CD4-positive, alpha-beta memory T cell (primary cell): ENCODE measurements around the gene MBD3L3. TPM values are rescaled to one million over a fixed set of nuclear protein-coding genes. Genes with fewer than 3 reads are reported as not detected.

Experiments
- CTCF ChIA-PET: fragments of 350-600 bp; sonication (Branson Sonifier 250); formaldehyde crosslinking; loops from one replicate; lab custom pipeline; 2021; ENCODE audit warnings: inconsistent platforms; ENCODE audit not compliant: partially characterized antibody; lab: Charles Lee
- POLR2A ChIA-PET: fragments of 350-600 bp; sonication (Branson Sonifier 250); formaldehyde crosslinking; loops from one replicate; lab custom pipeline; 2021; ENCODE audit not compliant: partially characterized antibody; lab: Charles Lee
- DNase-seq, 5 donors: peaks; one replicate each; pipeline versions ENCODE4 v3.0.0 to v3.0.0-alpha.2; 2020 to 2022; ENCODE audit warnings: mixed read lengths in 1 of 5
- H3K27ac ChIP-seq: one replicate; pipeline ENCODE4 v1.7.0; 2013; ENCODE audit warnings: low read depth, low read length
- H3K27me3 ChIP-seq: 2 replicates; pipeline ENCODE4 v1.7.0; 2013; ENCODE audit warnings: mild to moderate bottlenecking, low read length, moderate library complexity; ENCODE audit not compliant: insufficient read depth
- H3K36me3 ChIP-seq: 2 replicates; pipeline ENCODE4 v1.7.0; 2013; ENCODE audit warnings: mild to moderate bottlenecking, low read length, moderate library complexity; ENCODE audit not compliant: insufficient read depth
- H3K4me1 ChIP-seq: 2 replicates; pipeline ENCODE4 v1.7.0; 2013; ENCODE audit warnings: mild to moderate bottlenecking, low read length, moderate library complexity; ENCODE audit not compliant: insufficient read depth
- H3K4me3 ChIP-seq, 2 donors: one replicate each; pipeline ENCODE4 v1.7.0; 2013; ENCODE audit warnings: low read length in 2 of 2, mild to moderate bottlenecking in 1 of 2
- H3K9me3 ChIP-seq, 2 donors: one replicate each; pipeline ENCODE4 v1.7.0; 2013; ENCODE audit warnings: low read length in 2 of 2, control low read depth in 1 of 2; ENCODE audit not compliant: control insufficient read depth in 1 of 2
- H3K27ac Mint-ChIP-seq, 7 donors: one replicate each; pipeline ENCODE4 v1.8.0; 2020 to 2021; ENCODE audit warnings: mixed read lengths in 7 of 7, mild to moderate bottlenecking in 6 of 7, inconsistent platforms in 3 of 7, moderate library complexity in 3 of 7
- H3K27me3 Mint-ChIP-seq, 2 donors: one replicate each; pipeline ENCODE4 v1.8.0; 2020 to 2021; ENCODE audit warnings: mixed read lengths in 2 of 2
- H3K36me3 Mint-ChIP-seq, 2 donors: one replicate each; pipeline ENCODE4 v1.8.0; 2020 to 2021; ENCODE audit warnings: mixed read lengths in 2 of 2, inconsistent platforms in 1 of 2, mild to moderate bottlenecking in 1 of 2
- H3K4me1 Mint-ChIP-seq, 4 donors: one replicate each; pipeline ENCODE4 v1.8.0; 2020 to 2021; ENCODE audit warnings: mixed read lengths in 4 of 4, mild to moderate bottlenecking in 1 of 4
- H3K4me3 Mint-ChIP-seq, 8 donors: one replicate each; pipeline ENCODE4 v1.8.0; 2020 to 2021; ENCODE audit warnings: mixed read lengths in 8 of 8, mild to moderate bottlenecking in 7 of 8, moderate library complexity in 6 of 8, inconsistent platforms in 3 of 8
- H3K9me3 Mint-ChIP-seq, 8 donors: one replicate each; pipeline ENCODE4 v1.8.0; 2020 to 2021; ENCODE audit warnings: mixed read lengths in 8 of 8, mild to moderate bottlenecking in 5 of 8, inconsistent platforms in 3 of 8, moderate library complexity in 1 of 8
- intact Hi-C: fragments of 100-400 bp; cut with micrococcal nuclease; formaldehyde crosslinking; loops from one replicate; pipeline ENCODE4 v1.15.1; 2023
- polyA plus RNA-seq, 2 donors: library from polyadenylated mRNA; unstranded; fragments of 300-500 nt; fragmentation: Illumina TruSeq; gene quantifications; one replicate each; pipeline ENCODE4 v1.2.3, GENCODE V29; 2021
- total RNA-seq, 2 experiments: library from RNA; stranded (reverse); gene quantifications; one replicate each; pipeline ENCODE4 v1.2.3, GENCODE V29; 2021

MBD3L3 gene
- total and polyA plus RNA-seq, 4 experiments from 2014 or later, result not detected

- CTCF ChIA-PET, result interaction anchor here (0.5 to 1.6 kb wide), 6 partner anchors 29 to 702 kb away, joined by 3 to 5 read pairs (median 4); partner anchors contain the start of gene ZNF557
- peaks cover 16 to 18% of the 10 kb centered on the region in 2 donors for H3K36me3 Mint-ChIP-seq
Observed at GRCh38 chr19:7098701-7099596, 40.5 kb upstream of the MBD3L3 start.

GRCh38 chr19:7098096-7098495 is 39.6 kb upstream of the MBD3L3 start:
- peak overlapping the region in 1 of 2 donors; percentile 86 for H3K4me3 ChIP-seq
- H3K27ac ChIP-seq, result peak overlapping the region; percentile 86
- ChIA-PET CTCF (no interaction called here), POLR2A (interaction anchor here (0.6 to 0.8 kb wide), 2 partner anchors 28 to 484 kb away, joined by 3 read pairs; no protein-coding TSS in a partner anchor)
- H3K36me3 ChIP-seq, result no peaks in the 10 kb centered on the region
- intact Hi-C loops, result no loop called here
- no peaks in the 10 kb centered on the region for H3K27me3 ChIP-seq
- H3K27ac Mint-ChIP-seq, result peak overlapping the region; percentile 32 to 98 (median 94)
- peaks cover 0 to 43% (median 30%) of the 10 kb centered on the region in 8 donors for H3K9me3 Mint-ChIP-seq
- H3K9me3 ChIP-seq, result peaks cover 0 to 9% of the 10 kb centered on the region in 2 donors
- H3K27me3 Mint-ChIP-seq, result peaks cover 0 to 1% of the 10 kb centered on the region in 2 donors
- peaks cover 19 to 20% of the 10 kb centered on the region in 2 donors for H3K36me3 Mint-ChIP-seq
- peak overlapping the region; percentile 84 to 96 (median 92) for H3K4me3 Mint-ChIP-seq
- peaks cover 13 to 40% (median 27%) of the 10 kb centered on the region in 4 donors for H3K4me1 Mint-ChIP-seq
- peaks cover 23% of the 10 kb centered on the region for H3K4me1 ChIP-seq
- no peak for DNase-seq

More at GRCh38 chr19:7098701-7099596, 40.5 kb upstream of the MBD3L3 start:
- Histone ChIP-seq H3K4me3 (peak overlapping the region; percentile 57 to 86), H3K4me1 (peaks cover 23% of the 10 kb centered on the region), H3K36me3 (no peaks in the 10 kb centered on the region), H3K27me3 (no peaks in the 10 kb centered on the region), H3K27ac (peak overlapping the region; percentile 86), H3K9me3 (peaks cover 0 to 1% of the 10 kb centered on the region in 2 donors)
- intact Hi-C loops, result loop anchor here (1.0 kb wide), 1 partner anchor 30 kb away; the partner anchor contains the start of gene ZNF557
- peak; percentile 82 to 92 (median 87) for DNase-seq
- peaks cover 13 to 40% (median 27%) of the 10 kb centered on the region in 4 donors for H3K4me1 Mint-ChIP-seq
- H3K27me3 Mint-ChIP-seq, result peaks cover 0 to 3% of the 10 kb centered on the region in 2 donors
- H3K4me3 Mint-ChIP-seq, result peak overlapping the region; percentile 84 to 96 (median 92)
- H3K27ac Mint-ChIP-seq, result peak overlapping the region; percentile 74 to 98 (median 94)
- POLR2A ChIA-PET, result interaction anchor here (0.6 to 1.9 kb wide), 15 partner anchors 13 to 845 kb away, joined by 3 to 31 read pairs (median 5); partner anchors contain the start of genes ARHGEF18, MAP2K7, PET100 and TRAPPC5
- peaks cover 0 to 35% (median 25%) of the 10 kb centered on the region in 8 donors for H3K9me3 Mint-ChIP-seq

GRCh38 chr19:7088999-7089398 is 30.5 kb upstream of the MBD3L3 start:
- CTCF ChIA-PET, result no interaction called here

GRCh38 chr19:7083076-7083956 is 24.8 kb upstream of the MBD3L3 start:
- Histone ChIP-seq H3K4me3 (no peak overlapping the region), H3K36me3 (peaks cover 59% of the 10 kb centered on the region), H3K4me1 (no peaks in the 10 kb centered on the region), H3K27me3 (no peaks in the 10 kb centered on the region), H3K9me3 (peaks cover 26 to 77% of the 10 kb centered on the region in 2 donors), H3K27ac (no peak overlapping the region)
- Mint-ChIP-seq H3K27me3 (no peaks in the 10 kb centered on the region), H3K9me3 (peaks cover 0 to 97% (median 80%) of the 10 kb centered on the region in 8 donors), H3K4me3 (peak overlapping the region in 2 of 8 donors; percentile 5 to 35), H3K36me3 (peaks cover 64 to 72% of the 10 kb centered on the region in 2 donors), H3K27ac (peak overlapping the region in 1 of 7 donors; percentile 21), H3K4me1 (peaks cover 0 to 1% (median 0%) of the 10 kb centered on the region in 4 donors)
- CTCF ChIA-PET, result interaction anchor here (1.1 kb wide), 1 partner anchor 19 kb away, joined by 3 read pairs; no protein-coding TSS in a partner anchor
- POLR2A ChIA-PET, result interaction anchor here (5.3 kb wide), 1 partner anchor 13 kb away, joined by 33 read pairs; the partner anchor contains the start of gene ZNF557
- intact Hi-C loops, result no loop called here
- peak in 2 of 5 donors; percentile 10 to 16 for DNase-seq

More at GRCh38 chr19:7088999-7089398, 30.5 kb upstream of the MBD3L3 start:
- H3K27ac Mint-ChIP-seq, result no peak overlapping the region
- DNase-seq, result no peak
- H3K4me1 Mint-ChIP-seq, result peaks cover 0 to 9% (median 2%) of the 10 kb centered on the region in 4 donors
- intact Hi-C loops, result no loop called here
- no peak overlapping the region for H3K4me3 Mint-ChIP-seq
- peaks cover 26 to 29% of the 10 kb centered on the region in 2 donors for H3K36me3 Mint-ChIP-seq
- no peak overlapping the region for H3K27ac ChIP-seq
- POLR2A ChIA-PET, result no interaction called here
- H3K9me3 ChIP-seq, result peaks cover 3 to 50% of the 10 kb centered on the region in 2 donors
- H3K27me3 ChIP-seq, result no peaks in the 10 kb centered on the region
- no peak overlapping the region for H3K4me3 ChIP-seq
- H3K36me3 ChIP-seq, result peaks cover 4% of the 10 kb centered on the region
- no peaks in the 10 kb centered on the region for H3K27me3 Mint-ChIP-seq
- peaks cover 0 to 91% (median 66%) of the 10 kb centered on the region in 8 donors for H3K9me3 Mint-ChIP-seq
- H3K4me1 ChIP-seq, result peaks cover 3% of the 10 kb centered on the region

- H3K4me3 ChIP-seq, result no peak overlapping the region
- H3K4me1 Mint-ChIP-seq, result peaks cover 0 to 7% (median 3%) of the 10 kb centered on the region in 4 donors
- CTCF ChIA-PET, result no interaction called here
- peak overlapping the region in 2 of 7 donors; percentile 25 to 29 for H3K27ac Mint-ChIP-seq
- no peaks in the 10 kb centered on the region for H3K27me3 ChIP-seq
- H3K27ac ChIP-seq, result no peak overlapping the region
- peak overlapping the region in 2 of 8 donors; percentile 22 to 40 for H3K4me3 Mint-ChIP-seq
- peaks cover 0 to 82% (median 65%) of the 10 kb centered on the region in 8 donors for H3K9me3 Mint-ChIP-seq
- intact Hi-C loops, result no loop called here
- H3K36me3 ChIP-seq, result peaks cover 93% of the 10 kb centered on the region
- POLR2A ChIA-PET, result interaction anchor here (1.3 kb wide), 1 partner anchor 9 kb away, joined by 6 read pairs; the partner anchor contains the start of gene ZNF557
- no peaks in the 10 kb centered on the region for H3K4me1 ChIP-seq
- H3K27me3 Mint-ChIP-seq, result no peaks in the 10 kb centered on the region
- DNase-seq, result no peak
- H3K9me3 ChIP-seq, result peaks cover 22 to 55% of the 10 kb centered on the region in 2 donors
- peaks cover 77 to 94% of the 10 kb centered on the region in 2 donors for H3K36me3 Mint-ChIP-seq
Observed at GRCh38 chr19:7078008-7078407, 19.5 kb upstream of the MBD3L3 start.

- H3K4me3 Mint-ChIP-seq, result no peak overlapping the region
Observed at GRCh38 chr19:7076151-7076550, 17.7 kb upstream of the MBD3L3 start.

More at GRCh38 chr19:7076151-7076550, 17.7 kb upstream of the MBD3L3 start:
- Histone ChIP-seq H3K27me3 (no peaks in the 10 kb centered on the region), H3K36me3 (peaks cover 86% of the 10 kb centered on the region), H3K4me1 (peaks cover 4% of the 10 kb centered on the region), H3K27ac (no peak overlapping the region), H3K4me3 (no peak overlapping the region), H3K9me3 (peaks cover 15 to 36% of the 10 kb centered on the region in 2 donors)
- POLR2A ChIA-PET, result interaction anchor here (0.9 kb wide), 1 partner anchor 275 kb away, joined by 3 read pairs; no protein-coding TSS in a partner anchor
- Mint-ChIP-seq H3K9me3 (peaks cover 0 to 63% (median 49%) of the 10 kb centered on the region in 8 donors), H3K27me3 (no peaks in the 10 kb centered on the region), H3K36me3 (peaks cover 70 to 89% of the 10 kb centered on the region in 2 donors), H3K4me1 (peaks cover 7 to 15% (median 10%) of the 10 kb centered on the region in 4 donors), H3K27ac (peak overlapping the region in 1 of 7 donors; percentile 1)
- CTCF ChIA-PET, result interaction anchor here (1.9 kb wide), 1 partner anchor 10 kb away, joined by 4 read pairs; no protein-coding TSS in a partner anchor
- intact Hi-C loops, result no loop called here
- DNase-seq, result no peak
